Stimulated activated CD8-positive, alpha-beta memory T cell treated with anti-CD3 and anti-CD28 coated beads, Interleukin-15, amount 100 ng/mL, for 1 hour (primary cell): ENCODE results near the gene PWWP2A.
A peak's percentile ranks its signal among the peaks of the same experiment; 100 is the strongest.

Source experiments
- DNase-seq: peaks from one replicate; pipeline ENCODE4 v3.0.0-alpha.2; 2020; ENCODE audit warnings: low read depth

PWWP2A gene

DNA sequence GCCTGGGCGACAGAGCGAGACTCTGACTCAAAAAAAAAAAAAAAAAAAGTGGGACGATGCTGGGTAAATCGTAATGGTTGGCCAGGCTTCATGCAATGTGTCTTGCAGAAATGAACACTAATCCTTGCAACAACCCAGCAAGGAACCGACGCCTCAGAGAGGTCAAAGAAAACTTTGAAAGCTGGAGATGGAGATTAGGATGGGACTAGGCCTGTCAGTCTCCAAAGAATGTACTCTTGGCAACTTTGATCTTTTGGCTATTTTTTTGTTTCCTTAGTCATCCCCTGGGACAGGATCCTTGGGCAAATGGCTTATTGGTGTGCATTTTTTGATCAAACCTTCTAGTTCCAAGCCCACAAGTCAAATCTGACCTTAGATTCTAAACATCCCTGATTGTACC, 10.6 kb upstream of the PWWP2A start:
- DNase-seq, result no peak

DNA sequence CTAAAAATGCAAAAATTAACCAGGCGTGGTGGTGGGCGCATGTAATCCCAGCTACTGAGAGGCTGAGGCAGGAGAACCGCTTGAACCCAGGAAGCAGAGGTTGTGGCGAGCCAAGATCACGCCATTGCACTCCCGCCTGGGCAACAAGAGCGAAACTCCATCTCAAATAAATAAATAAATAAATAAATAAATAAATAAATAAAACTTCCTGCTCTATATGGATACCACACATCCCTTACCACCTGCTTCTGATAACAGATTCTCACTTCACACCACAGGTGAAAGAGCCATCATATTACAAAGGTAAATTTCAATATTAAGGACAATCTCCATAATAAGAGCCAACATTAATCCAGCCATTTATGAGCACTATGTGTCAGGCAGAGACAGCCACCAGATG, 9.4 kb upstream of the PWWP2A start:
- DNase-seq, result no peak

DNA sequence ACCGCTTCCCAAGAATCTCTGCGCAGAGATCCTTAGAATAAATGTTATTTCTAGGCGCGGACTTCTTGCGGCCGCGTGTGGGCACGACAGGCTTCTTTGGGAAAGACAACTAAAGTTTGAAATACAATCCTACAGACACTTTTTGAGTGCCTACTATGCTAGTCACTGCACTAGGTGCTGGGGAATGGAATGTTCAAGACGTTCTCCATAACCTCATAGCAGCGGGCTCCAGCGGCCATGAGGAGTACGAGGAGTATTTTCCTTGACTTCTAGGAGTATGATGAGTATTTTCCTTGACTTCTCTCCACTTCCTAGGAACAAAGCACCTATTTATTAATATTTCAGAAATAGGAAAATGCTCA, 636 bp upstream of the PWWP2A start:
- DNase-seq, result no peak

DNA sequence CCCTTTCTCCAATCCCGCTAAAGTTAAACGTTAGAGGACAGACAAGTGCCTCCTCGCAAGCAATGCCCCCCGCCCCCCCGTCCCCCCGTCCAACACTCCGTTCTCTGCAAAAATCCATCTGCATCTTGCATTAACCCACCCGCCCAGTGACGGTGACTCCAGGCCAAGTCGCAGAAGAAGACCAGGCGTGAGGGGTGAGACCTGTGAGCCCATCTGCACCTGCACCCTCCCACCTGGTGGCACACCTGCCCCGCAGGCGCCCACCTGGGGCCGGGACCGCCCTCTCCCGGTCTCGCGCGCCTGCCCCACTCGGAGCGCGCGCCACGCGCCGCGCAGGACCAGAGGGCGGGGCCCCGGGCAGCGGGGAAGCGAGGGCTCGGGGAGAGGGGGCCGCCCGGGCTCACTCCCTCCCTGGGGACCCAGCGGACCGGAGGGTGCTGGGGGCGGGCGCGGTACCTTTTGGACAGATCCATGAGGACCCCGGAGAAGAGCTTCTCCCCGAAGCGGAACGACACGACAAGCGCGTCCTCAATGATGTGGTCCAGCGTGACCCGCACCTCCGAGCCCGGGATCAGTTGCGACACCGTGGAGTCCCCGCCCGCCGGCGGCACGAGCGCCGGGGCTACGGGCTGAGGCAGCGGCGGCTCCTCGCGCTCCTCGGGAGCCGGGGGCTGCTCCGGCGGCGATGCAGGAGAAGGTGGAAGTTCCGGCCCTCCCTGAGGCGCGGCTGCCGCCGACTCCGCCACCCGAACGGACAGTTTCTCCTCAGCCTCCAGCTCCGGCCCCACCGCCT, 705 bp downstream of the PWWP2A start:
- DNase-seq, result peak; percentile 8

DNA sequence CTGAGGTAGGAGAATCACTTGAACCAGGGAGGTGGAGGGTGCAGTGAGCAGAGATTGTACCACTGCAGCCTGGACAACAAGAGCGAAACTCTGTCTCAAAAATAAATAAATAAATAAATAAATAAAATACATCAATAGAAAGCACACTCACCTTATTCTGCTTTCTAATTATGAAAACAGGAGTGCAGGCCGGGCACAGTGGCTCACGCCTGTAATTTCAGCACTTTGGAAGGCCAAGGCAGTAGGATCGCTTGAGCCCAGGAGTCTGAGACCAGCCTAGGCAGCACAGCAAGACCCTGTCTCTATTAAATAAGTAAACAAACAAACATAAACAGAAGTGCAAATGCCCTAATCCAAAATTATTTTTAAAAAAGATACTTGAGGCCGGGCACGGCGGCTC, 2.3 kb downstream of the PWWP2A start:
- DNase-seq, result no peak

DNA sequence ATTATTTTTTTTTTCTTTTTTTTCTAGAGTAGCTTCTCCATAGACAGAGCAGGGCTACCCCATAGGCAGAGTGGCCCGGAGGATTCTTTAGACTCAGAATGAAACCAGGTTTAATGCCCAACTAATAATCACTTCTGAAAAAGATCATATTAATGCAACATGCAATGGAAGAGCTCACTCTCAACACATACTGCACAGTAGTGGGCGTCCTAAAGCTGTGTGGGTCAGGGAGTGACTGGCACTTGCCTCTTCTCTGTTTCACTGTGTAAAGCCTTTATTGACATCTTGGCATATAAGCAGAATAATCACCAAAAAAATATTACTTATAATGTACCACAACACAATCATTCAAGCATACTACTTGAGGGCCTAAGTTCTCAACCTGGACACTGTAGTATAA, 11.1 kb downstream of the PWWP2A start:
- no peak for DNase-seq

DNA sequence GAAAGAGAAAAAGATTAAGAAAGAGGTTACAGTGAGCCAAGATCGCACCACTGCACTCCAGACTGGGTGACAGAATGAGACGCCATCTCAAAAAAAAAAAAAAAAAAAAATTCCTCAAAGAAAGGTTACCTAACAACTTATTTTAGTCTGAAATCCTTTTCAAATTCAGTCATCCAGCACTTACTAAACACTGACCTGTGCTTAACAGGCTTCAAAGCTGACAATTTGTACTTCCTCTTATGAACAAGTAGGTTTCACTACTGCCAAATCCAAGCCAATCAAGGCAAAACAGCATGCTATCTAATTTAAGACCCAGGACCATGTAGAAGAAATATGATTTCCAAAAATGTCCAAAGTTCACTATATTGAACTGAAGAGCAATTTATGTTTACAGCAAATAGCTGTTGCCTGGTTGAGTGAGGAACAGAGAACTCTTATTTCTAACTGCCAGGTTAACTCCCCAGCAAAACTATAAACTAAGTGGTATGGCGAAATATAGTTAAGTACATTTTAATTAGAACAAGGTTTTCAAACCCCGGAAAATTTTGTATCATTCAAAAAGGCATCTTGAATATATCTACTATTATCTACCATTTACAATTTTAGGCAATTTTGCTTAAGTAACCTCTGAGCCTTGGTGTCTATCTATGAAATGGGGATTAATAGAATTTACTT, 13.4 kb downstream of the PWWP2A start:
- no peak for DNase-seq

DNA sequence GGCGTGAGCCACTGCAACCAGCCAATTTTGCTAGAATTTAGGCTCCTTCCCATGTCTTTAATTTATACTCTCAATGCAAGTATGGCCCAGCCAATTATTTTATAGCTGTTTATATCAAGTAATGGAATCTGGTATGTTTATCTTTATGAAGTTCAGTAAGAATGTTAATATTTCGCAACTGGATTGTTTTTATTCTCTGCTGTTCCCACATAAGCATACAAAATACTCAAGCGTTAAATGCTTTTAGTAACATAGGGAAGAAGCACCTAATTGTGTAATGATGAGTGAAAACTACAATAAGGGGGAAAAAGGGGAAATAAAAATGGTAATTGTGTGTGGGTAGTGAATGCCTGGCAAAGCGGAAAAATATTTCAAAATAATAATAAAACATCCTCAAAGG, 21.3 kb downstream of the PWWP2A start:
- no peak for DNase-seq

DNA sequence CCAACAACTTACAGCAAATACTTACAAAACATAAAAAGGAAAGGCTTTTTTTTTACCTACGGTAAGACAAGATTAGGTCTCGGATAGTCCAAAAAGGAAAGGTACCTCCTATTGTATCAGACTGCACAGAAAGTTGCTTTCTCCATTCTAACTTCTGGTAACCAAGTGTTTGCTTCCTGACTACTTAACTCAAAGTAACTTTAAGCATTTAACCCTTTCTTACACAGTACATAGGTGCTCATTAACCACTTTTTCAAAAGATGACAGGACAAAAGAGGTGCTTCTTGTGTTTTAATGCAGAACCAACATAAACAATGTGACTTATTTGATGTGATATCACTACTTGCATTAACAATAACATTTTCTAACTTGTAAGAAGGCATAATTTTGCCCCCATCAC, 23.1 kb downstream of the PWWP2A start:
- no peak for DNase-seq

DNA sequence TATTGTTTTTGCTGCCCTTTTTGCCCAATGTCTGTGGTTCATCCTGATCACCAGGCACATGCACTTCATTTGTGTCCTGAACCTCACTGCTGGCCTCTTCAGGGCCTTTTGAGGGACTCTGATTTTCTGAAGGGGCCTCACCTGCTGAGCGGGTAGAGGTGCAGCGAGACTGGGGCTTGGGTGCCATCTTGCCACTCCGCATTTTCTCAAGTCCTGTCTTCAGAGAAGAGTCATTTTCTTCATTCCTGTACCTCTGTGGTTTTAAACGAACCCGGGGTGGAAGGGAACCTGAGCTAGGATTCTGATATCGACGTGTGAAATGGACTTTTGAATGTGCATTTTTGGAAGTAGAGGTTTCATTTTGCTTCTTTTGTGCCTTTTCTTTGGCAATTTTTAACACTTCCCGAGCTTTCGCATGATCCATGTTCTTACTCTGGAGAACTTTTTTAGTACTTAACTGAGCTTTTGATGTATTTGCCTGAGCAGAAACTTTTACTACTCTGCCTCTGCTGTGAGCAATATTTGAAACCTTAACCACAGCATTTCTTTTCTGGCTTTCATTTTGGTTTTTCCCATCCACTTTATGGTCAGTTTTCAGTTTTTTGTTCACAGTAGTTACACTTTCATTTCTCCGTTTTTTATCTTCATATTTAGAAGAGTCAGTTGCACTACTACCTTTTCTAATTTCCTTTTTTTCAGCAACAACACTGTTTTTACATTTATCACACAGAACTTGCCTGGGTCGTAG, 26.1 kb downstream of the PWWP2A start:
- no peak for DNase-seq

DNA sequence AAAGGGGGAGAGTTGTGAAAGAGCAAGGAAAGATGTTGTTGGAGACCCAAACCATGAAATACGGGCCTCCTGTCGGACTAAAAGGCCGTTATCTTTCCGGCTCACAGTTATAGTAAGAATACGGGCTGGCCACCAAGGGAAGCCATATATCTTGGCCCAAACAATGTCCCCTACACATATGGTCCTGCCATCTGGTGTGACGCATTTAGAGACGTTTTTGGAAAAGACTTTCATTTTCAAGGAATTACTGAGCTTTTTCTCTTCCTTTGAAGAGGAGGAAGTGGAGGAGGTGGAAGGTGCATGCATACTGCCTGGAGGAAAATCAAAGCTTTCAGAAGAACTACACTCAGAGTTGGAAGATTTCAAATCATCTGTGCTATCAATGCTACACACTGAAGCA, 26.7 kb downstream of the PWWP2A start:
- DNase-seq, result no peak

DNA sequence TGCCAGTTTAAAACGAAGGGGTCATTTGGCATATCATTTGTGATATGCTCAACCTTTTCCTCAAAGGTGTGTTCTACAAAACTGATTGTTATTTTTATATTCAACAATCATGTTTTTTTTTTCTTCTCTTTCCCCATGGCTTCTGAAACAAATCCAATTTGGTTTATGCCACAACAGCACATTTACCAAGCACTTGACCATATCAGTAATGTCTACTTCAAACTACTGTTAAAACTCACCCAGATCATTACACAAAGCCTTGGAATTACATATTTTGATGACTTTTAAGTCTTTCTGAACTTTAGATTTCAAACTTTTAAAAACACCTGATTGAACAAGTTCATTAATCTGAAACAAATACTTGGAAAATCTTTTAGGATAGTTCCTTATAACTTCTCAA, 29.2 kb downstream of the PWWP2A start:
- no peak for DNase-seq

DNA sequence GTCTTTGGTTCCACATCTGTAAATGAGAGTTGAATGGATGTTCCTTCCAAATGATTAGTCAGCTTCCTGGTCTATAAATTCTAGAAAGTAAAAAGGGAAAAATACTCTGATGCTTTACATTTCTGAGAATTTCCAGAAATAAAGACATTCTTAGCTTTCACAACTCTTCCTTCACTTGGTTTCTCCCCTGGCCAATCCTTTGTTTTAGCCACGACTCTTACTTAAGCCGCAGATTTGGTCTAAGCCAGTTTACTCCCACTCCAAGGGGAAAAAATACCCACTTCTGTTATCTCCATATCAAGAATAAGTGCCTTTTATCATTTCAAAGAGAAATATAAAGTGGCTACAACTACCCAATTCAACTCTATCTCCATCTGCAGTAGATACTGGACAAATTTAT, 29.7 kb downstream of the PWWP2A start:
- DNase-seq, result no peak

DNA sequence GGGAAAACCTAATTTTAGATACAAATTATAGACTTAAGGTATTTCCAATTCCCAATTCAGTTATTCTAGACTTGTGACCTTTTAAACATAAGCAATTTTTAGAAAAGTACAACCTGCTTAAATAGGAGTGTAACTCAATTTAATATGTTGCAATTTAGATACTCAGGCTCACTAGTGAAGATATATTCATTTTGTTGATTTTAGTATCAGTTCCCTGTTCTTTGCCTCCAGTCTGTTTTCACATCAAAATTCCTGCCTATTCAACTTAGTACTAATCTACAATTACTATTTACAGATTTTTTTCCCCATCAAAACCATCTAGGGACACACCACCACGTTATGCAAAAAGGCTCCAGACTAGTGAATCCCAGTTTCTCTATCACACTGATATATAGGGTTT, 30.4 kb downstream of the PWWP2A start:
- DNase-seq, result no peak

DNA sequence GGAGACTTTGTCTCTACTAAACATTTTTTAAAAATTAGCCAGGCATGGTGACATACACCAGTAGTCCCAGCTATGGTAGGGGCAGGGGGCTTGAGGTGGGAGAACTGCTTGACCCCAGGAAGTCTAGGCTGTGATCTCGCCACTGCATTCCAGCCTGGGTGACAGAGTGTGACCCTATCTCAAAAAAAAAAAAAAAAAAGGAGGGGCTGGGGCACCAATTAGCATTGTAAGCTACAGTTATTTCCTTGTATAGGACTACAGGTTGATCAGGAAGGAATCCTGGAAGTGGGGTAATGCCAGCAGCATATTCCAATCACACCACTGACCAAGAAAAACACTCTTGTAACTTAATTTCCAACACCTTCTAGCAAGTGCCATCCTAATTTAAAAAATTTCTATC, 32.1 kb downstream of the PWWP2A start:
- no peak for DNase-seq

DNA sequence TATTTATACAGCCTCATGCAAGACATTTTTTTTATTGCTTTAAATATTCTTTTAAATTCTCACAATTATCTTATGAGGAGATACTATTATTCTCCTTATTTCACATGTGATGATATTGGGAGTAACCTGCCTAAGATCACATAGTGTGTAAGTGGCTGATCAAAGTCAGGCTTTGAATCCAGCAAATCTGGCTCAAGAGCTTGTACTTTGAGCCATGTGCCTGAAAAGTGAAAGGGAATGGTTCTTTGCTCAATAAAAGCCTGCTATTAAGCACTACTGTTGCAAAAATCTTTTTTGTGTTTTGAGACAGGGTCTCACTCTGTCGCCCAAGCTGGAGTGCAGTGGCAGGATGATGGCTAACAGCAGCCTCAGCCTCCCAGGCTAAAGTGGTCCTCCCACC, 35.1 kb downstream of the PWWP2A start:
- DNase-seq, result no peak

DNA sequence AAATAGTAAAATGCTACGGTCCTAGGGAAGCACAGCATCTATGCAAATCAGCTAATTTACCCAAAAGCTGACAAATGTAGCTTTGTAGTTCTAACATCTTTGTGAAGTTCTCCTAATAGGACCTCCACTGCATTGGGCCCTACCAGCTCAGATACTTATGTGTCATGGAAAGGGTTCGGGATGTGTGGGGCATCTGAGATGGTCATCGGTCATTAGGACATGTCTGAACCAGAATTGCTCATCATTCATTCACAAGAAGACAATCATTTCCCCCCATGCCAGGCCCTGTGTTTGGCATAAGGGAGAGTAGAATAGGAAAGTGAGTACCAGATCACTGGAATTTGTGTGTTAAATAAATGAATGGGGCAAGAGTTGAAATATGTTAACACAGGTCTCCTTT, 35.7 kb downstream of the PWWP2A start:
- DNase-seq, result no peak

DNA sequence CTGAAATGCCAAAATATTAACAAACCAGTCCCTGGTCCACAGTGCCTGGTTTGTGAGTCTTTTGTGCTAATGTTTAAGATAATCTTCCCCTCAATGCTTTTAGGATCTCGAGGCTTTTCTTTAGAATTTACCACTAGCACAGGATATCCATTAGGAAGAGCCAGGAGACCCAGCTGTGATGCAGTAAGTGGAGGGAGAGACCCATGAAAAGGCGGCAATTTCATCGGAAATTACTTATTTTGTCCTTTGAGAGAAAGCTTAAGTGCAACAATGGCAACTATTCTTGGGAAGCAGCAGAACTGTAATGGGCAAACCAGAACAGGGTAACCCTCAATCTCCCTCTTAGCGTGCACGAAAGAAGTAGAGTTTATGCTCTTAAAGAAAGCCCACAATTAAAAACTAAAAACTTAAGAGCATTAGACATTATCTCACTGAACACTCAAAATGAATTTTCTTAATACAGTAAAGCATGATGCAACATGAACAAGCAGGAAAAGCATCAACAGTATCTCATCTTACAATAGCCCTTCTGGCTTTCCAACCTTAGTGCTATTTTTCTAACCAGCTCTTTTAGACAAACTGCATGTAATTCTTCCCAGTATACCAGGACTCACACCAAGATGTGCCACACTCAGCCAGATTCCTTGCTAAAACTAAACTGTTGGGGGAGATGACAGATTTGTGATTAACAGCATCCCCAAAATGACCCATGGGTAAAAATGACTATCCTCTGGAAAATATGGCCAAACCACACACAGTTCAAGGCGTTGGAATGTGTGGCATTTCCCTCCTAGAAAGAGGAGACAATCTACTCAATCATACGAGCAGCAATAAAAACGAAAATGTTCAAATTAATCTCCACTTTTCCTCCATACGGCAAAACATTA, 36.4 kb downstream of the PWWP2A start:
- DNase-seq, result no peak

DNA sequence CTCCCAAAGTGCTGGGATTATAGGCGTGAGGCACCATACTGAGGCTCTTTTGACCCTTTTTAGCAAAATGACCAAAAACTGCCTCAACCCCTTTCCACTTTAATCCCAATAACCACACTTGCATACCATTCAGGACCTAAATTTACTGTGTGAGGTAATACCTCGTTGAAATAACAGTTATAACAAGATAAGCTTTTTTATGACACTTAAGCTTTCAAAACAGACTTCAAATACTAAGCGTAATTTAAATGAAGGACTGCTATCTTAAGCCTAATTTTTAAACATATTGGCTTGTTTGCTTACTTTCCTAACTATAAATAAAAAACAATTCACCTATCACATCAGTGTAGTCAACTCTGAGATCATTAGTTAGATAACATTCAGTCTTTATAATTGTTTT, 37.8 kb downstream of the PWWP2A start:
- no peak for DNase-seq

DNA sequence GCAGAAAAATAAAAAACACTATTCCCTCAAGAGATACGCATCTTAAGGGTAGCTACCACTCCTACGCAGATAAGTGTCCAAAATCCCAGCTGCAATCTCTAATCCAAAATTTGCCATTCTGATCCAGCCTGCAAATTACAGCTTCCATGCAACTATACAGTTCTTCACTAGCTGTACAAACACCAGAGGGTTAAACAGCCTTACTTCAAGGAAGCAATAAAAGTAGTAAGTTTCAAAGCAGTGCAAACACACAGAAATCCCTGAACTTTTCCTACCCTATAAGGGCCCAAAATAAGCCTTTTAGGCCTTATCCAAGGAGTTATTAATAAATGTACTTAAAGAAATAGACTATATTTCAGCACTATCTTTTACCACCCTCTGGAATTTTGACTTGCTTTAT, 39.5 kb downstream of the PWWP2A start:
- DNase-seq, result no peak

DNA sequence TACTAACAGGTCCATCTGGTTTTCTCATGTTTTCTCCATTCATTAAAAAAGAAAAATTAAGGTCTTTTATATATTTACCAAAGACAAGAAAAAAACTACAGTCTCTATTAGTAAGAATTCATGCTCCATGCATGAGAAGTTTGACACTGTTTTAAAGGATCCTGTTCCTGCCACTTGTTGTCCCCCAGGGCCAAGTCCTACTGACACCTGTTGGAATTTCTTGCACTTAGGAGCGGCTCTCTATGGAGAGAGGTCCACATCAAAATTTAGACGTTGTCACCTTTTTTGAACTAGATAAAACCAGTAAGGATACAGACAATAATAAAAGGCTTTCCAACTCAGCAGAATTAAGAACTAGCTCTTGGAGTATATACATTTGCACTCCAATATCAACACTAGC, 42.3 kb downstream of the PWWP2A start:
- DNase-seq, result no peak

DNA sequence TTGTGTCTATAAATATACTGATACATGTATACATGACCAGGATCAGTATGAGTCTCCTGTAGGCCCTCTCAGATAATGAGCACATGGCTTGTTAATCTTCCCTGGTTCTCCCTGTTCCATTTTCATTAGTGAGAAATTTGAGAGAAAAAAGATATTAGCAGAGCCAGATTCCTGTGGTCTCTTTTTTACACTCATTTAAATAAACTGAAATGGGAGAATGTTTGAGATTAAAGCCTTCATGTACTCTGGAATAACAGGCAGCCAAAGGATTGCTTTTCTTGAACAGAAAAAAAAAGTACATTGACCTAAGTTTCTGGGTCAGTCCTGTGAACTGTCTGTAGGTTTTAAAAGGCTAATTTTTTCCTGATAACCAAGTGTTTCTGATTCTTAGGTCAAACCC, 44.2 kb downstream of the PWWP2A start:
- DNase-seq, result no peak
